CD4-positive, alpha-beta T cell (primary cell): ENCODE results near the gene MAPKAP1. TPM values are rescaled to one million over a fixed set of nuclear protein-coding genes. Genes with fewer than 3 reads are reported as not detected.

ENCODE experiments used
- ATAC-seq: fragments of 200-7000 bp; cut with Tn5 transposase; one replicate; pipeline ENCODE4 v1.10.0; 2022; ENCODE audit warnings: mild to moderate bottlenecking; ENCODE audit not compliant: poor library complexity
- CTCF ChIA-PET: fragments of 350-600 bp; sonication (Branson Sonifier 250); formaldehyde crosslinking; loops from one replicate; lab custom pipeline; 2021; ENCODE audit warnings: antibody characterized with exemption, inconsistent platforms; lab: Charles Lee
- POLR2A ChIA-PET: fragments of 350-600 bp; sonication (Branson Sonifier 250); formaldehyde crosslinking; loops from one replicate; lab custom pipeline; 2021; ENCODE audit warnings: antibody characterized with exemption, inconsistent platforms; lab: Charles Lee
- DNase-seq, 14 experiments: peaks; one replicate each; pipeline ENCODE4 v3.0.0-alpha.2; 2013 to 2020; ENCODE audit warnings: mixed read lengths in 2 of 14
- H3K27ac ChIP-seq, 2 donors: one replicate each; pipeline versions ENCODE4 v1.5.1 to v1.7.0; 2013; ENCODE audit warnings: low read length in 2 of 2, low read depth in 1 of 2, mild to moderate bottlenecking in 1 of 2
- H3K27me3 ChIP-seq, 2 experiments: 1 replicate in 1 of 2; 2 replicates in 1 of 2; pipeline versions ENCODE4 v1.6.1 to v1.7.0; 2013; ENCODE audit warnings: low read length in 2 of 2, control low read depth in 1 of 2, mild to moderate bottlenecking in 1 of 2, moderate library complexity in 1 of 2; ENCODE audit not compliant: insufficient read depth in 2 of 2, control insufficient read depth in 1 of 2
- H3K36me3 ChIP-seq: one replicate; pipeline ENCODE4 v1.6.1; 2013; ENCODE audit warnings: low read length, control low read depth; ENCODE audit not compliant: insufficient read depth
- H3K4me1 ChIP-seq: one replicate; pipeline ENCODE4 v1.6.1; 2013; ENCODE audit warnings: low read length, control low read depth; ENCODE audit not compliant: insufficient read depth
- H3K4me3 ChIP-seq: one replicate; pipeline ENCODE4 v1.5.1; 2013; ENCODE audit warnings: mild to moderate bottlenecking, low read length, moderate library complexity
- H3K9me3 ChIP-seq, 2 experiments: 1 replicate in 1 of 2; 2 replicates in 1 of 2; pipeline versions ENCODE4 v1.6.1 to v1.7.0; 2013; ENCODE audit warnings: low read length in 2 of 2, mild to moderate bottlenecking in 2 of 2, control low read depth in 1 of 2, moderate library complexity in 1 of 2; ENCODE audit not compliant: control insufficient read depth in 1 of 2, insufficient read depth in 1 of 2
- H3K27ac Mint-ChIP-seq: one replicate; pipeline ENCODE4 v1.8.0; 2020; ENCODE audit warnings: mixed read lengths
- H3K27me3 Mint-ChIP-seq: one replicate; pipeline ENCODE4 v1.8.0; 2021; ENCODE audit warnings: mixed read lengths
- H3K36me3 Mint-ChIP-seq: one replicate; pipeline ENCODE4 v1.8.0; 2021; ENCODE audit warnings: low read depth, mixed read lengths
- H3K4me1 Mint-ChIP-seq: one replicate; pipeline ENCODE4 v1.8.0; 2021; ENCODE audit warnings: low read depth, mixed read lengths
- H3K4me3 Mint-ChIP-seq: one replicate; pipeline ENCODE4 v1.8.0; 2020; ENCODE audit warnings: mild to moderate bottlenecking, mixed read lengths
- H3K9me3 Mint-ChIP-seq: one replicate; pipeline ENCODE4 v1.8.0; 2020; ENCODE audit warnings: mixed read lengths
- intact Hi-C, 2 experiments: fragments of 100-400 bp; cut with DNase I in 1 of 2; cut with micrococcal nuclease in 1 of 2; formaldehyde crosslinking; loops; one replicate each; pipeline versions ENCODE4 v1.15.1 to v1.9.0; 2023 to 2025; cut with DNase I, micrococcal nuclease
- total RNA-seq, 174 experiments: library from RNA in 2 of 174; stranded (reverse) in 2 of 174; gene quantifications; one replicate each; pipeline ENCODE4 v1.2.3 and lab custom pipeline; 2021 to 2026
- TF ChIP-seq, protein P1 (sequence below): fragments of 200-600 bp; IDR thresholded peaks from one replicate; pipeline ENCODE4 v1.8.0; 2022; ENCODE audit warnings: antibody characterized with exemption, mild to moderate bottlenecking

The MAPKAP1 gene
- total RNA-seq, 2 experiments from 2014 or later: 40.3 to 44.9 TPM

GRCh38 chr9:125659201-125659840 is 47.7 kb downstream of the MAPKAP1 start:
- H3K9me3 Mint-ChIP-seq: no peaks in the 10 kb centered on the region
- H3K27ac ChIP-seq: no peak overlapping the region
- H3K9me3 ChIP-seq: no peaks in the 10 kb centered on the region
- peaks cover 44% of the 10 kb centered on the region for H3K36me3 Mint-ChIP-seq
- no peak overlapping the region for H3K4me3 ChIP-seq
- ATAC-seq (no peak), DNase-seq (no peak)
- no peaks in the 10 kb centered on the region for H3K27me3 Mint-ChIP-seq
- ChIA-PET POLR2A (no interaction called here), CTCF (interaction anchor here (1.0 kb wide), 1 partner anchor 10 kb away, joined by 4 read pairs; no protein-coding TSS in a partner anchor)
- H3K4me1 Mint-ChIP-seq: peaks cover 7% of the 10 kb centered on the region
- H3K4me3 Mint-ChIP-seq: no peak overlapping the region
- H3K36me3 ChIP-seq: peaks cover 13% of the 10 kb centered on the region
- H3K27me3 ChIP-seq: no peaks in the 10 kb centered on the region
- H3K27ac Mint-ChIP-seq: no peak overlapping the region
- intact Hi-C loops: no loop called here
- TF ChIP-seq, protein P1, sequence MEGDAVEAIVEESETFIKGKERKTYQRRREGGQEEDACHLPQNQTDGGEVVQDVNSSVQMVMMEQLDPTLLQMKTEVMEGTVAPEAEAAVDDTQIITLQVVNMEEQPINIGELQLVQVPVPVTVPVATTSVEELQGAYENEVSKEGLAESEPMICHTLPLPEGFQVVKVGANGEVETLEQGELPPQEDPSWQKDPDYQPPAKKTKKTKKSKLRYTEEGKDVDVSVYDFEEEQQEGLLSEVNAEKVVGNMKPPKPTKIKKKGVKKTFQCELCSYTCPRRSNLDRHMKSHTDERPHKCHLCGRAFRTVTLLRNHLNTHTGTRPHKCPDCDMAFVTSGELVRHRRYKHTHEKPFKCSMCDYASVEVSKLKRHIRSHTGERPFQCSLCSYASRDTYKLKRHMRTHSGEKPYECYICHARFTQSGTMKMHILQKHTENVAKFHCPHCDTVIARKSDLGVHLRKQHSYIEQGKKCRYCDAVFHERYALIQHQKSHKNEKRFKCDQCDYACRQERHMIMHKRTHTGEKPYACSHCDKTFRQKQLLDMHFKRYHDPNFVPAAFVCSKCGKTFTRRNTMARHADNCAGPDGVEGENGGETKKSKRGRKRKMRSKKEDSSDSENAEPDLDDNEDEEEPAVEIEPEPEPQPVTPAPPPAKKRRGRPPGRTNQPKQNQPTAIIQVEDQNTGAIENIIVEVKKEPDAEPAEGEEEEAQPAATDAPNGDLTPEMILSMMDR: no peak
- peaks cover 4% of the 10 kb centered on the region for H3K4me1 ChIP-seq

GRCh38 chr9:125656560-125656959 is 50.4 kb downstream of the MAPKAP1 start:
- DNase-seq (no peak), ATAC-seq (no peak)
- Mint-ChIP-seq H3K4me3 (no peak overlapping the region), H3K4me1 (peaks cover 9% of the 10 kb centered on the region), H3K27me3 (no peaks in the 10 kb centered on the region), H3K36me3 (peaks cover 52% of the 10 kb centered on the region), H3K9me3 (no peaks in the 10 kb centered on the region), H3K27ac (no peak overlapping the region)
- Histone ChIP-seq H3K9me3 (no peaks in the 10 kb centered on the region), H3K27ac (no peak overlapping the region), H3K4me3 (no peak overlapping the region), H3K27me3 (no peaks in the 10 kb centered on the region), H3K4me1 (no peaks in the 10 kb centered on the region), H3K36me3 (peaks cover 17% of the 10 kb centered on the region)
- TF ChIP-seq, protein P1: no peak
- POLR2A ChIA-PET: no interaction called here
- CTCF ChIA-PET: no interaction called here
- intact Hi-C loops: no loop called here

DNA sequence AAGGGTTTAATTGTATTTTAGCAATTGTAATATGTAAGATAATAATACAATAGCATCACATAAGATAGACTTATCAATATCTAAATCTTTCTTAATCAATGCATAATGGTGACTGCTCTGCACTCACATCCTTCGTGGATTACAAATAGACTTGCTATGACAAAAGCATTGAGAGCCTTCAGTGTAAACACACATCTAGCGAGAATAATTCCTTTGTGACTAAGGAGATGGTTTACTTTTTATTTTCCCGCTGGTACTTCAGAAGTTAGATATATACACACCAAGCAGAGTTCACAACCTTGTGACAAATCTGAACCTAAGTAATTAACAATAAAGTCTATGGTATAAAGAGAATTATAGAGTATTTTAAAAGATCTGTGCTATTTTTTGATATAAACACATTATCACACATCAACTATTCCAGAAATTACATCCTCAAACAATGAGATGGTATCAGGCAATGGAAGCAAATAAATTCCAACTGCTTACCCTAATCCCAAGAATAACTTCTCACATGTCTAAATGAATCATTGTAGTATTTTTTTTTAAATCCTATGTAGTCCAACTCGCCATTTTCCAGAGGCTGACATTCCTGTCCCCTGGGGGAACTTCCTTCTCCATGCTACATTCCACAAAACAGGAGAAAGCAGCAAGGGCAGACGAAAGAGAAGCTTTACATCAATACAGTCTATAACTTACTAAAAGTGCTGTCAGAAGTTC is 51.2 kb downstream of the MAPKAP1 start:
- ATAC-seq (no peak), DNase-seq (no peak)
- ChIA-PET CTCF (no interaction called here), POLR2A (no interaction called here)
- H3K36me3 Mint-ChIP-seq: peaks cover 52% of the 10 kb centered on the region
- Histone ChIP-seq H3K4me1 (peaks cover 1% of the 10 kb centered on the region), H3K9me3 (no peaks in the 10 kb centered on the region), H3K36me3 (peaks cover 18% of the 10 kb centered on the region), H3K4me3 (no peak overlapping the region), H3K27ac (no peak overlapping the region), H3K27me3 (no peaks in the 10 kb centered on the region)
- H3K9me3 Mint-ChIP-seq: no peaks in the 10 kb centered on the region
- H3K27ac Mint-ChIP-seq: no peak overlapping the region
- intact Hi-C loops: no loop called here
- TF ChIP-seq, protein P1: no peak
- H3K4me1 Mint-ChIP-seq: peaks cover 13% of the 10 kb centered on the region
- no peaks in the 10 kb centered on the region for H3K27me3 Mint-ChIP-seq
- no peak overlapping the region for H3K4me3 Mint-ChIP-seq
